Coronary artery (tissue), 2 donors: ENCODE measurements around the gene SETD4.

Experiments used
- DNase-seq: peaks from one replicate; pipeline ENCODE4 v3.0.0-alpha.2; 2017; ENCODE audit warnings: low spot score
- H3K27ac ChIP-seq, 2 donors: fragments of 200-600 bp; sonication (generic); one replicate each; pipeline ENCODE4 v1.5.1; 2016 to 2019
- H3K4me3 ChIP-seq: fragments of 200-600 bp; sonication (generic); 2 replicates; pipeline ENCODE4 v1.5.1; 2016; ENCODE audit warnings: mild to moderate bottlenecking, moderate library complexity
- TF ChIP-seq, protein P1 (sequence below): fragments of 200-600 bp; sonication (generic); IDR thresholded peaks from one replicate; pipeline ENCODE4 v1.5.1; 2019; ENCODE audit warnings: antibody characterized with exemption

SETD4 gene

DNA sequence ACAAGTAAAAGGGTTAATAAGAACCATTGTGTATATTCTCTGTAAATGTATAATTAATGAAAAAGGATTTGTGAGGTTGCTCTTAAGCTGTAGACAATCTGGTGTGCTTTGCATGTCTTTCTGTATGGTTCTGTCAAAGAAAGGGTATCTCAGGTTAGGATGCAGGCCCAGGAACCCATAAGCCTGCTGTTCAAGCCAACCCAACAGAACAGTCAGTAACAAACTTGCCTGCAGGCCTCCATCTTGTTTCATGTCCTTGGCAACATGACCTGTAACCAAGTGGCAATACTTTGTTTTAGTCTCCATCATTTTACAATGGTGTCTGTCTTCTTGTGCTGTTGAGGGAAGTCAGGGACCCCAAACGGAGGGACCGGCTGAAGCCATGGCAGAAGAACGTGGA is 38.7 kb upstream of the SETD4 start:
- TF ChIP-seq, protein P1, sequence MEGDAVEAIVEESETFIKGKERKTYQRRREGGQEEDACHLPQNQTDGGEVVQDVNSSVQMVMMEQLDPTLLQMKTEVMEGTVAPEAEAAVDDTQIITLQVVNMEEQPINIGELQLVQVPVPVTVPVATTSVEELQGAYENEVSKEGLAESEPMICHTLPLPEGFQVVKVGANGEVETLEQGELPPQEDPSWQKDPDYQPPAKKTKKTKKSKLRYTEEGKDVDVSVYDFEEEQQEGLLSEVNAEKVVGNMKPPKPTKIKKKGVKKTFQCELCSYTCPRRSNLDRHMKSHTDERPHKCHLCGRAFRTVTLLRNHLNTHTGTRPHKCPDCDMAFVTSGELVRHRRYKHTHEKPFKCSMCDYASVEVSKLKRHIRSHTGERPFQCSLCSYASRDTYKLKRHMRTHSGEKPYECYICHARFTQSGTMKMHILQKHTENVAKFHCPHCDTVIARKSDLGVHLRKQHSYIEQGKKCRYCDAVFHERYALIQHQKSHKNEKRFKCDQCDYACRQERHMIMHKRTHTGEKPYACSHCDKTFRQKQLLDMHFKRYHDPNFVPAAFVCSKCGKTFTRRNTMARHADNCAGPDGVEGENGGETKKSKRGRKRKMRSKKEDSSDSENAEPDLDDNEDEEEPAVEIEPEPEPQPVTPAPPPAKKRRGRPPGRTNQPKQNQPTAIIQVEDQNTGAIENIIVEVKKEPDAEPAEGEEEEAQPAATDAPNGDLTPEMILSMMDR = no peak
- Histone ChIP-seq H3K27ac (no peak overlapping the region), H3K4me3 (no peak overlapping the region)
- no peak for DNase-seq

DNA sequence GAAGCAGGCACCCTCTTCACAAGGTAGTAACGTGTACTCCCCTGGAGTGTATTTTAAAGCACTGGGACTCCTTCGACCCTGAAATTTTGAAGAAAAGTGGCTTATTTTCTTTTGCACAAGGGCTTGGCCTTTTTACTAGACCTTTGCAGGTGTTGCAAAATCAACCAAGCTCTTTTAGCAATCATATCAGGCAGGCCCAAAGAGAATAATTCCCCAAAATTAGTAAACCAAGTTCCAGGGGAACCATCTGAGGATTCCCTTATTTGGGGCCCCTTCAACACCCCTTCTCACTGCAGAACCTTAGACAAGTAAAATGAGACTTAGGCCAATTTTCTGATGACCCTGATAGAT is 37.8 kb upstream of the SETD4 start:
- TF ChIP-seq, protein P1 = no peak
- no peak overlapping the region for H3K4me3 ChIP-seq
- no peak for DNase-seq
- no peak overlapping the region for H3K27ac ChIP-seq

DNA sequence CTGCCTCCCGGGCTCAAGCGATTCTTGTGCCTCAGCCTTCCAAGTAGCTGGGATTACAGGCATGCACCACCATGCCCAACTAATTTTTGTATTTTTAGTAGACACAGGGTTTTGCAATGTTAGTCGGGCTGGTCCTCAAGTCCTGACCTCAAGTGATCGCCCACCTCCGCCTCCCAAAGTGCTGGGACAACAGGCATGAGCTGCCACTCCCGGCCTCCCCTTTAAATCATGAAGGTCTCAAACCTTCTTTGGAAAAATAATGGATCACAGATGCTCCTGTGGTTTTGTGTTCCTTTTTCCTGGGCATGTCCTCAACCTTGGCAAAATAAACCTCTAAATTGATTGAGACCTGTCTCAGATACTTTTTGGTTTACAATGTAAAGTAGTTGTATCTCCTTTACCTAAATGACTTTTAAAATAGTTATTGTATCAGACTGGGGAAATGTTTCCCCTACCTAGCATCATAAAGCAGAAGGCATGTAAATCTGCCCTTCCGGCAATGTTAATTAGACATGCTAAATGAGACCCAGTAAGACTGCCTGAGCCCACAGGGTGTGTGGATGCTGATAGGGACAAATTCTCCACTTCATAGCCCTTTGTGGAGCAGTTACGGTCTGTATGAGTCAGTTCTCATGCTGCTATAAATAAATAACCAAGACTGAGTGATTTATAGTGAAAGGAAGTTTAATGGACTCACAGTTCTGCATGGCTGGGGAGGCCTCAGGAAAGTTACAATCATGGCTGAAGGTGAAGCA is 37.3 kb upstream of the SETD4 start:
- no peak overlapping the region for H3K4me3 ChIP-seq
- no peak overlapping the region for H3K27ac ChIP-seq
- TF ChIP-seq, protein P1 = no peak
- DNase-seq = no peak

DNA sequence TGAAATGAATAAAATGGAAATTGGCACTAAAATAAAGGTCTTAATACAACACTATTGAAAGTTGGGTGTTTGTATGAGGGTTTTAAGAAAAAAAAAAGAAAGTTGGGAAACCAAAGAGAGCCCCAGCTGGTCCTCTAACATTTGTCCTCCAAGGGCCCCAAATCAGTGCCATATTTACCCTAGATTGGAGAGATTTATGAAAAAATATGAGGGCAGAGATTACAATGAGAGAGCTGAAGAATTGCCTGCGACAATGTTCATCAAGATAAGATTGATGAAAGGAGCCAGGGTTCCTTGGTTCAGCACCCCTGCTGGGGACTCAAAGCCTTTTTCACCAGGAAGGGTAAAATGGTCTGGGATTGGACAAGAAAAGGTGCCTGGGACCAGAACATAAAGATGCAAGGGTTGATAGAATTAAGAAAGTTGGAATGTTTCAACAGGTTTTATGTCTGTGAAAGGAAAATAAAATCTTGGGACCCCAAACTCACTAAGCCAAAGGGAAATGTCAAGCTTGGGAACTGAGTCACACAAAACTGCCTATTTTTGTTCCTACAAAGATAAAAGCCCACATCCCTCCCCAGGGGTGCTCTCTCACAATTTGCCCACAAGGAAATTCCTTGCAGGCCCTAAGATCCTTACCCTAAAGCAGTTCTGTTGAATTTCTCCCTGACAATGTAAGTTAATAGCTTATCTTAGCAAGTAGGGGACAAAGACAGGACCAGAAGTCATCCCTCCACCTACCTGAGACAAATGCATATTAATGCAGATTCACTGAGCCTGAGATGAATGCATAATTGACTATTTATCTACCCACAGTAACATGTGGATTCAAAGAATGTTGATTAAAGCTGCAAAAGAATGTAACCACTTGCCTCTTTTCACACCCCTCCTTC is 36.3 kb upstream of the SETD4 start:
- H3K27ac ChIP-seq = no peak overlapping the region
- no peak for DNase-seq
- TF ChIP-seq, protein P1 = no peak
- no peak overlapping the region for H3K4me3 ChIP-seq

DNA sequence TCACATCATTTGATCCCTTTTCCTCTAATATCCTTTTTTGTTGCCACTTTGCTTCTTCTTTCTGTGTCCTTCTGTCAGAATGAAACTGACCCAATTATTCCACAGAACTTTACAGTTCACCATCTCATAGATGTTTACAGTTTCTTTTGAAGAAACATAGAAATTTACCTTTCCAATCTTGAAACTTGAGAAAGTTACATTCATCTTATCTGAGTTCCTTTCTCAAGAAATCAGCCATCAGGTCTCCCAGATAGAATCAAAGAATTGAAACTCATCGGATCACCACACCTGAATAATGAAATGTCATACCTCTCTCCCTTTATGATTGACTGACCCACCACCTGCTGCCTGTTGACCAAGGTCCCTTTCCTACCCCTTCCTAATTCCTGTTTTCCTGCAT is 33.2 kb upstream of the SETD4 start:
- H3K27ac ChIP-seq = no peak overlapping the region

DNA sequence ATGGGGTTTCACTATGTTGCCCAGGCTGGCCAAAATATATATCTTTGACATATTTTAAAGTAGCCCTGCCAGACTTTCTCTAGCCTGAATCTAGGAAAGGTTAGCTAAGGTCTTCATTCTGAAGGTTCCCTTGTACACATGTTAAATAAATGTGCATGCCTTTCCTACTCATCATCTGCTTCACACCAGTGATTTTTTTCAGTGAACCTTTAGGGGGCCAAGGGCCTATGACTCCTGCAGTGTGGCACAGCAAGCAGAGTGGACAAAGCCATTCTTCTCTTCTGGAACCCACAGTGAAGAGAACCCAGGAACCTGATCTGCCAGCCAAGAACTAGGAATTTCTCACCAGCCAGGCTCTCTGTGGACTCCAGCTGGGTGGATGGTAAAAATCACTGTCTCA is 32.4 kb upstream of the SETD4 start:
- Histone ChIP-seq H3K27ac (no peak overlapping the region), H3K4me3 (no peak overlapping the region)
- TF ChIP-seq, protein P1 = no peak
- no peak for DNase-seq

More for the DNA sequence above, 33.2 kb upstream of the SETD4 start:
- TF ChIP-seq, protein P1 = no peak
- no peak for DNase-seq
- H3K4me3 ChIP-seq = no peak overlapping the region
